Retina (tissue), 1 donor: Measurements from ENCODE around the gene ERCC4.

ENCODE experiments used
- DNase-seq: peaks from one replicate; pipeline ENCODE4 v3.0.0-alpha.2; 2016

ERCC4 gene

GRCh38 chr16:13950821-13951547 is 31.0 kb downstream of the ERCC4 start:
- DNase-seq: no peak

- DNase-seq: no peak
Observed at GRCh38 chr16:13951611-13952010, 31.7 kb downstream of the ERCC4 start.

GRCh38 chr16:13953501-13953900 is 33.5 kb downstream of the ERCC4 start:
- no peak for DNase-seq

- no peak for DNase-seq
Observed at GRCh38 chr16:13956635-13957196, 36.8 kb downstream of the ERCC4 start.

GRCh38 chr16:13957197-13958078 is 37.5 kb downstream of the ERCC4 start:
- DNase-seq: peak; percentile 51

- no peak for DNase-seq
Observed at GRCh38 chr16:13958474-13958873, 38.5 kb downstream of the ERCC4 start.

GRCh38 chr16:13959626-13960025 is 39.7 kb downstream of the ERCC4 start:
- DNase-seq: no peak

GRCh38 chr16:13961099-13961811 is 41.3 kb downstream of the ERCC4 start:
- DNase-seq: no peak

DNA sequence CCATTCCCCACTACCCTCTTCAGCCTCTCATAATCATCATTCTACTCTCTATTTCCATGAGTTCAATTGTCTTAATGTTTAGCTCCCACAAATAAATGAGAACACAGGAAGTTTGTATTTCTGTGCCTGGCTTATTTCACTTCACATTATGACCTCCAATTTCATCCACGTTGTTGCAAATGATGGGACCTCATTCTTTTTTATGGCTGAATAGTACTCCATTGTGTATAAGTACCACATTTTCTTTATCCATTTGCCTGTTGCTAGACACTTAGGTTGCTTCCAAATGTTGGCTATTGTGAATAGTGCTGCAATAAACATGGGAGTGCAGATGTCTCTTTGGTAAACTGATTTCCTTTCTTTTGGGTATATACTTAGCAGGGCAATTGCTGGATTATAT is 42.3 kb downstream of the ERCC4 start:
- no peak for DNase-seq

DNA sequence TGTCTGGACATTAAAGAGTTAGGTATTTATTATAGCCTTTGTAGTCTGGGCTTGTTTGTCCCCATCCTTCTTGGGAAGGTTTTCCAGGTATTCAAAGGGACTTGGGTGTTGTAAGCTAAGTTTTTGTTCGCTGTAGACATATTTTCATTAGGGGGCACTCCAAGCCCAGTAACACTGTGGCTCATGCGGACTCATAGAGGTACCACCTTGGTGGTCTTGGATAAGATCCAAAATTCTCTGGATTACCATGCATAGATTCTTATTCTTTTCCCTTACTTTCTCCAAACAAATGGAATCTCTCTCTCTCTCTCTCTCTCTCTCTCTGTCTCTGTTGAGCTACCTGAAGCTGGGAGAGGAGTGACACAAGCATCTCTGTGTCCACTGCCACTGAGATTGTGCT is 48.9 kb downstream of the ERCC4 start:
- no peak for DNase-seq

GRCh38 chr16:13969711-13970110 is 49.8 kb downstream of the ERCC4 start:
- DNase-seq: no peak

DNA sequence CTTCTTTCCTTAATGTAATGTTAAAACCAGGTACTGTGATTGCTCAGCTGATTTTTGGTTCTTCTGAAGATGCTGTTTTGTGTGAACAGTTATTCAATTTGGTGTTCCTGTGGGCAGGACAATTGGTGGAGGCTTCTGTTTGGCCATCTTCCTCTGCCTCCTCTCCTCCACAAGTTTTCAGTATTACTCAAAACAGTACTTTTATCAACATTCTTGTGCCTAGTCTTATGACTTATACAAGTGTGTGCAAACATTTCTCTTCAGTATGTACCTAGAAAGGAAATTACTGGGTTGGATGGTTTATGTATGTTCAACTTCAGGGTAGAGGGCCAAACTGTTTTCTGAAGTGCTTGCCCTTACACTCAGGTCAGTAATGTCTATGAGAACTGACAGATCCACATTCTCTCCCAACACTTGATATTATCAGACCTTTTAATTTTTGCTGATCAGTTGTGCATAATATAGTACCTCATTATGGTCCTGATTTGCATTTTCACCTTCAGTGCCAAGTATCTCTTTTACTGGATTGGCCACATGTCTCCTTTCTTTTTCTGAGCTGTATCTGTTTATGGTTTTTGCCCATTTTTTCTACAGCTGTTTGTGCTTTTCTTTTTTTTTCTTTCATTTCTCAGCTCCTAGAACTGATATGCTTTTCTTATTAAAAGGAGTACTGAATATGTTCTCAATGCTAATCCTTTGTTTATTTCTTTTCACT is 50.9 kb downstream of the ERCC4 start:
- no peak for DNase-seq

GRCh38 chr16:13973321-13974023 is 53.5 kb downstream of the ERCC4 start:
- DNase-seq: no peak

GRCh38 chr16:13977177-13977576 is 57.2 kb downstream of the ERCC4 start:
- no peak for DNase-seq

DNA sequence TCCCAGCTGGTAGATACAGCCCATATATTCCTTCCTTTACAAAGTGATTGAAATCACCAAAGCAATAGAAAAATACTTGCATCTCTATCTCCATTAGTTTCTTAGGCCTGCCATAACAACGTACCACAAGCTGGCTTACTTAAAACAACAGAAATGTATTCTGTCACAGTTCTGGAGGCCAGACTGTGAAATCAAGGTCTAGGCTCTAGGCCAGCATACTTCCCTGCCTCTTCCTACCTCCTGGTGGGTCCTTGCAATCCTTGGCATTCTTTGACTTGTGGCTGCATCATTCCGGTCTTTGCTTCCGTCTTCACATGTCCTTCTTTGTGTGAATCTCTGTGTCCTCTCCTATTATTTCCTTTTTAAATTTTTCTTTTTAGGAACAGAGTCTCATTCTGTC is 62.5 kb downstream of the ERCC4 start:
- DNase-seq: no peak

GRCh38 chr16:13983625-13984024 is 63.7 kb downstream of the ERCC4 start:
- DNase-seq: no peak

GRCh38 chr16:13984794-13985193 is 64.8 kb downstream of the ERCC4 start:
- no peak for DNase-seq

DNA sequence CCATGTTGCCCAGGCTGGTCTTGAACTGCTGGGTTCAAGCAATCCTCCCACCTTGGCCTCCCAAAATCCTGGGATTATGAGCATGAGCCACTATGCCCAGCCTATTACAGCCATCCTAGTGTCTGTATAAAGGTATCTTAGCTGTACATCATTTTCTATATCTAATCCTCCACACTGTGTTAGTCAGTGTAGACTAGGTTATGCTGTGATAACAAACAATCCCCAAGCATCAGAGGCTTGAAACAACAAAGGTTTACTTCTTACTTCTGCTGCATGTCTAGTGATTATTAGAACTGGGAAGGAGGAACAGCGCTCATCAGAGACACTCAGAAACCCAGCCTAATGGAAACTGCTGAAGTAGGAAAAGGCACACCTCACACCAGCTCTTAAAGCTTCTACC is 68.1 kb downstream of the ERCC4 start:
- no peak for DNase-seq

DNA sequence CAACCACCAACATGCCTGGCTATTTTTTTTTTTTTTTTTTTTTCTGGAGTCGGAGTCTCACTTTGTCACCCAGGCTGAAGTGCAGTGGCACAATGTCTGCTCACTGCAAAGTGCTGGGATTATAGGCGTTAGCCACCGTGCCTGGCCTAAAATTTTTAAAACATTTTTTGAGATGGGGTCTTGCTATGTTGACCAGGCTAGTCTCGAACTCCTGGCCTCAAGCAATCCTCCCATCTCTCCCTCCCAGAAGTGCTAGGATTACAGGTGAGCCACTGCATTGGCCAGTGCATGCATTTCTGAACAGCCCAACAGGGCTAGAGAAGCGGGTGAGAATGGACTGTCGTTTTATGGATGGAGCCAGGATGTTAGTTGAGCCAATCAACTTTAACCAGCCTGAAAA is 72.4 kb downstream of the ERCC4 start:
- DNase-seq: no peak

DNA sequence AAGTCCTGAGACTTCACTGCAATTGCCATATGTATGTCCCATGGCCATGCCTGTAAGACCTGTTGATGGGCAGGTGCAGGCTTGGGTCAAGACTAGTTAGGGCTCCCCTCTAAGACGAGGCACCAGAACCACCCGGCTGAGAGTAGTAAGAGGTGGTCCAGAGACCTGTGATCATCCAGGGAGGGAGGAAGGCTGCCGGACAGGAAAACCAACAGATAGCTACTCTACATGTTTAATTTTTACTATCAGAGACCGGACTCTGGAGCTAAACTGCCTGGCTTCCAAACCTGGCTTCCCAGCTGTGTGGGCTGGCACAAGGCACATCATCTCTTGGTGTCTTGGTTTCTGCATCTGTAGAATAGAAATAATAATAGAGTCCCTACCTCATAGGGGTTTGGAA is 73.0 kb downstream of the ERCC4 start:
- DNase-seq: no peak

DNA sequence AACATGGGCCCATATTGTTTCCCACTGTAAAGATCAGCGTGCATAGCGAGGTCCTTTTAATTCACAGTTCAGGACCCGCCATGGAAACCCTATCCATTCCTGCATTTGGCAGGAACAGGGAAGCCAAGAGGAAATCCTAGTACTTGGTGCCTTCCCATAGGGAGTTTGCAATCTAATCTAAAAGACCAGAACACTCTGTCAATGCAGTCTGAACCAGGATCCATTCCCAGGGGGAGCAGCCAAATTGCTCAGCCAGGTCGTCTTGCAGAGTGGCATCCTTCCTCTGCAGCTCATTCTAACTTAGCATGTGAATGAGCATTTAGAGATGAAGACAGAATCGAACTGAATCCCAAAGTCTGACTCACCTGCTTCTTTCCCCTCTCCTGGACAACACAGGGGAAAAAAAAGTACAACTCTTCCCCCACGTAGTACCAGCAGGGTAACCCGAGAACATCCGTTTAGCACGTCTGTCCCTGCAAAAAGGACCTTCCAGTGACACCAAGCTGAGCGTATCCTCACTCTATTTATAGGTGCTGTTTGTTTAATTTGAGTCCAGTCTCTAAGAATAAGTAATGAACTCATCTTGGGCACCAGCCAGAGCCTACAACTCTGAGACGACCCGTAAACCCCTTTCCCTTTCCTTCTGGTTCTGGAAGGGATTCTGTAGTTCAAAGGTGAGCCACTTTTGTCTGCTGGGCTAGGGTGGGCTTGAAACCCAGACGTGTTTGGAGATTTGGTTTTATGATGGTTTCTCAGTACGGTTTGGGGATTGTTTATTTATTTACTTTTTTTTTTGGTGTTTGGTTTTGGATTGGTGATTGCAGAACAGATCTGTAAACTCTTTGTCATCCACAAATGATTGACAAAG is 74.5 kb downstream of the ERCC4 start:
- DNase-seq: no peak
